Measurements from ENCODE around the gene HRH1. TPM values are rescaled to one million over a fixed set of nuclear protein-coding genes. Genes with fewer than 3 reads are reported as not detected.
"Not testable (repeated sequence)": the region's sequence is repeated elsewhere in the genome, so short reads cannot be mapped to it uniquely, and the experiment has no call there.

Gene HRH1
- total and polyA plus RNA-seq, 2 donors = 1.6 to 2.4 TPM

DNA sequence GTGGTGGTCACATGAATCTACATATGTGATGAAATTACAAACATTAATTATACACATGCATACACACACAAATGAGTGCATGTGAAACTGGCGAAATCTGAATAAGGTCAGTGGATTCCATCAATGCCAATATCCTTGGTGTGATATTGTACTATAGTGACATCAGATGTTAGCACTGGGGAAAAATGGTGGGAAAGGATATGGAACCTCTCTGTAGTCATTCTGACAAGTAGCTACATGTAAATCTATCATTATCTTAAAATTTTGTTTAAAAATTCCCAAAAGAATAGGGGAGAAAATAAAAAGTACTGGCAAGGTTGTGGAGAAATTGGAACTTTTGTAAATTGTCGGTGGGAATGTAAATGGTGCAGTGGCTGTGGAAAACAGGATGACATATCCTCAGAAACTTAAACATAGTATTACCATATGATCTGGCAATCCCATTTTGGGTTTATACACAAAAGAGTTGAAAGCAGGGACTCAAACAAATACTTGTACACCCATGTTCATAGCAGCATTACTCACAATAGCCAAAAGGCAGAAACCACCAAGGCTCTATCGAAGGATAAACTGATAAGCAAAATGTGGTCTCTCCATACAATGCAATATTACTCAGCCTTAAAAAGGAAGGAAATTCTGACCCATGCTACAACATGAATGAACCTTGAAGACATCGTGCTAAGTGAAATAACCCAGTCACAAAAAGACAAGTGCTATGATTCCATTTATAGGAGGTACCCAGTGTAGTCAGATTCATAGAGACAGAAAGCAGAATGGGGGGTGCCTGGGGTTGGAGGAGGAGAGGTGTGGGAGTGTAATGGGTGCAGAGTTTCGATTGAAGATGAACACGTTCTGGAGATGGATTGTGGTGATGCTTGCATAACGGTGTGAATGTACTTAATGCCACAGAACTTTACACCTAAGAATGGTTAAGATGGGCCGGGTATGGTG lies 25.3 kb upstream of the HRH1 start:
- H3K9me3 ChIP-seq (ENCODE audit: control insufficient read depth in 2 of 2, insufficient read depth in 1 of 2, low read length in 1 of 2) = no peaks in the 10 kb centered on the region
- H3K27ac ChIP-seq (ENCODE audit: low read depth in 1 of 2, low read length in 1 of 2) = no peak overlapping the region
- no peaks in the 10 kb centered on the region for H3K4me1 ChIP-seq (ENCODE audit: control insufficient read depth in 2 of 2, insufficient read depth in 2 of 2, low read length in 2 of 2)
- DNase-seq (ENCODE audit: low read depth in 6 of 9, low spot score in 9 of 9) = no peak
- no peaks in the 10 kb centered on the region for H3K36me3 ChIP-seq (ENCODE audit: control insufficient read depth in 2 of 2, insufficient read depth in 2 of 2, low read length in 1 of 2)
- no peaks in the 10 kb centered on the region for H3K27me3 ChIP-seq (ENCODE audit: control insufficient read depth in 2 of 2, insufficient read depth in 1 of 2, low read length in 1 of 2)
- no peak overlapping the region for H3K4me3 ChIP-seq (ENCODE audit: low read length in 2 of 2)
- whole genome bisulfite sequencing = 93% methylated on average over 8 of the region's 8 CpGs

DNA sequence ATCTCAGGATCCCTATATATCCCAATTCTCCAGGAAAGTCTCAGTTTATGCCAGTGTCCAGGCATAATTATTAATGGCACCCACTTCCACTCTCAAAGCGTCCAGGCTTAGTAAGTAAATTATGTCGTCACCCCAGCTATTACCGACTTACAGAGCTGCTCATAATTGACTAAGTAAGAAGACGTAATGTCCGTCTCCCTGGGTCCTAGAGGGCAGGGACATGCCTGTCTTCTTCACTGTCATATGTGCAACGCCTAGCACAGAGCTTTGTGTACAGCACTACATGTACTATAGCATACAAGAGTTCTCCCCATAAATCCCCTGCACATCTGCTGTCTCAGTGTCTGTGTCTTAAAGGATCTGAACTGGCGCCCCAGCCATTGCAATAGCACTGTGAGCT lies 23.9 kb upstream of the HRH1 start:
- H3K9me3 ChIP-seq (ENCODE audit: control insufficient read depth in 2 of 2, insufficient read depth in 1 of 2, low read length in 1 of 2) = no peaks in the 10 kb centered on the region
- WGBS = 97% methylated on average over 7 of the region's 7 CpGs
- no peaks in the 10 kb centered on the region for H3K36me3 ChIP-seq (ENCODE audit: control insufficient read depth in 2 of 2, insufficient read depth in 2 of 2, low read length in 1 of 2)
- H3K4me3 ChIP-seq (ENCODE audit: low read length in 2 of 2) = no peak overlapping the region
- no peaks in the 10 kb centered on the region for H3K27me3 ChIP-seq (ENCODE audit: control insufficient read depth in 2 of 2, insufficient read depth in 1 of 2, low read length in 1 of 2)
- DNase-seq (ENCODE audit: low read depth in 6 of 9, low spot score in 9 of 9) = no peak
- no peak overlapping the region for H3K27ac ChIP-seq (ENCODE audit: low read depth in 1 of 2, low read length in 1 of 2)
- no peaks in the 10 kb centered on the region for H3K4me1 ChIP-seq (ENCODE audit: control insufficient read depth in 2 of 2, insufficient read depth in 2 of 2, low read length in 2 of 2)

DNA sequence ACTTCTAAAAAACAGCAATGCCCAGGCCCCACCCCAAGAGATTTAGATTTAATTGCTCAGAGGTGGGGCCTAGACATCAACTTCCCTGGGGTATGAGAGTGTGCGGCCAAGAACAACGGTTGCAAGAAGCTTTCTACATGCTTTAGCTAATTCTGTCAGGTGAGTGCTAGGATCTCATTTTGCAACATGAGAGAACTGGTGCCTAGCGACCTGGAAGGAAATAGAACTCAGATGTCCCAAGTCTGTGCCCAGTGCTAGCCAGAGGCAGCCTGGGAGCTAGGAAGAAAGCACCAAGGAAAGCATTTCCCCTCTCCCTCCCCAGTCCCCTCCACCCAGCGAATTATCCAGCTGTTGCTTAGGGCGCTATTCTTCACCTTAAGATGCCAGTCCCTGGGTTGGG lies 22.9 kb upstream of the HRH1 start:
- Histone ChIP-seq H3K36me3 (ENCODE audit: control insufficient read depth in 2 of 2, insufficient read depth in 2 of 2, low read length in 1 of 2) (no peaks in the 10 kb centered on the region), H3K9me3 (ENCODE audit: control insufficient read depth in 2 of 2, insufficient read depth in 1 of 2, low read length in 1 of 2) (no peaks in the 10 kb centered on the region), H3K4me3 (ENCODE audit: low read length in 2 of 2) (no peak overlapping the region), H3K27ac (ENCODE audit: low read depth in 1 of 2, low read length in 1 of 2) (peak overlapping the region in 1 of 2 donors; percentile 13), H3K27me3 (ENCODE audit: control insufficient read depth in 2 of 2, insufficient read depth in 1 of 2, low read length in 1 of 2) (no peaks in the 10 kb centered on the region), H3K4me1 (ENCODE audit: control insufficient read depth in 2 of 2, insufficient read depth in 2 of 2, low read length in 2 of 2) (no peaks in the 10 kb centered on the region)
- DNase-seq (ENCODE audit: low read depth in 6 of 9, low spot score in 9 of 9) = no peak
- 91% methylated on average over 5 of the region's 5 CpGs for WGBS

DNA sequence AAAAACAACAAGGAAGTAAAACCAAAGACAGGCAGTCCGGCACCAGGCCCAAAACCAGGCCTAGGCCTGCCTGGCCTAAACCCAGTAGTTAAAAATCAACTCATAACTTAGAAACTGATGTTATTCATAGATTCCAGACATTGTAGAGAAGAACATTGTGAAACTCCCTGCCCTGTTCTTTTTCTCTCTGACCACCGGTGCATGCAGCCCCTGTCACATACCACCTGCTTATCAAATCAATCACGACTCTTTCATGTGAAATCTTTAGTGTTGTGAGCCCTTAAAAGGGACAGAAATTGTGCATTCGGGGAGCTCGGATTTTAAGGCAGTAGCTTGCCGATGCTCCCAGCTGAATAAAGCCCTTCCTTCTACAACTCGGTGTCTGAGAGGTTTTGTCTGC lies 22.4 kb upstream of the HRH1 start:
- not testable (repeated sequence) for H3K36me3 ChIP-seq (ENCODE audit: control insufficient read depth in 2 of 2, insufficient read depth in 2 of 2, low read length in 1 of 2); H3K9me3 ChIP-seq (ENCODE audit: control insufficient read depth in 2 of 2, insufficient read depth in 1 of 2, low read length in 1 of 2); H3K4me3 ChIP-seq (ENCODE audit: low read length in 2 of 2); H3K27me3 ChIP-seq (ENCODE audit: control insufficient read depth in 2 of 2, insufficient read depth in 1 of 2, low read length in 1 of 2); DNase-seq (ENCODE audit: low read depth in 6 of 9, low spot score in 9 of 9); H3K27ac ChIP-seq (ENCODE audit: low read depth in 1 of 2, low read length in 1 of 2); H3K4me1 ChIP-seq (ENCODE audit: control insufficient read depth in 2 of 2, insufficient read depth in 2 of 2, low read length in 2 of 2)
- 94% methylated on average over 7 of the region's 7 CpGs for WGBS

DNA sequence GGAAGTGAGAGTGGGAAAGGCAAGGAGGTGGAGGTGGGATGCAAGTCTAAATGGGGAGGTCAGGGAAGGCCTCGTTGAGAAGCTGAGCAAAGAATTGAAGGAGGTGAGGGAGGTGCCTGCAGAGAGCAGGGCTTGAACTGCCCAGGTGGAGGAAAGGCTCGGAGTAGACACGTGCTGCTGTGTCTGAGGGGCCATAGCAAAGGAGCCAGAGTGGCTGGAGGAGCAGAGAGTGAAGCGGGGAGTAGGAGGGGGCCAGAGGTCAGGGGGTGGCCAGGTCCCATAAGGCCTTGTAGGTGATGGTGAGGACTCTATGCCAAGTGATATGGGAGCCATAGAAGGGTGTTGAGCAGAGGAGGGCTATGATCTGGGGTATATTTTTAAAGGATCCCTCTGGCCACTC lies 21.4 kb upstream of the HRH1 start:
- Histone ChIP-seq H3K4me1 (ENCODE audit: control insufficient read depth in 2 of 2, insufficient read depth in 2 of 2, low read length in 2 of 2) (no peaks in the 10 kb centered on the region), H3K27me3 (ENCODE audit: control insufficient read depth in 2 of 2, insufficient read depth in 1 of 2, low read length in 1 of 2) (no peaks in the 10 kb centered on the region), H3K4me3 (ENCODE audit: low read length in 2 of 2) (no peak overlapping the region), H3K36me3 (ENCODE audit: control insufficient read depth in 2 of 2, insufficient read depth in 2 of 2, low read length in 1 of 2) (no peaks in the 10 kb centered on the region), H3K27ac (ENCODE audit: low read depth in 1 of 2, low read length in 1 of 2) (no peak overlapping the region), H3K9me3 (ENCODE audit: control insufficient read depth in 2 of 2, insufficient read depth in 1 of 2, low read length in 1 of 2) (no peaks in the 10 kb centered on the region)
- WGBS = 97% methylated on average over 4 of the region's 4 CpGs
- DNase-seq (ENCODE audit: low read depth in 6 of 9, low spot score in 9 of 9) = no peak

DNA sequence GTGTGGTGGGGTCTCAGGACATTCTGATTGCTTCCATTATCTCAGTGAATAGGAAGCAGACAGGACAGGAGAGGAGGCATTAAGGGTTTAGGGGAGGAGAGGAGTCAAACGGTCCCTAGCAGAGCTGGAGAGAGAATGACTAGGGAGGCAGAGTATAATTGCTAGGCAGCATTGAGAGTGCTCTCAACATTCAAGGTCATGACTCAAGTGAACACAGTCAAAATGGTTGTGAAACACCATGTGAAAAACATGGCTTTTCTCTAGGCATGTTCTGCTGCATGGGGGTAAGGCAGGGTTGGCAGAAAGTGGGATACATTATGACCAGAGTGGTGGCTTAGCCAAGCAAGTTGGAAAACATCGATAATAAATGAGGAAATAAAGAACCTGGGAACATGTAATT lies 19.5 kb upstream of the HRH1 start:
- H3K9me3 ChIP-seq (ENCODE audit: control insufficient read depth in 2 of 2, insufficient read depth in 1 of 2, low read length in 1 of 2) = no peaks in the 10 kb centered on the region
- no peaks in the 10 kb centered on the region for H3K27me3 ChIP-seq (ENCODE audit: control insufficient read depth in 2 of 2, insufficient read depth in 1 of 2, low read length in 1 of 2)
- H3K27ac ChIP-seq (ENCODE audit: low read depth in 1 of 2, low read length in 1 of 2) = no peak overlapping the region
- H3K36me3 ChIP-seq (ENCODE audit: control insufficient read depth in 2 of 2, insufficient read depth in 2 of 2, low read length in 1 of 2) = no peaks in the 10 kb centered on the region
- H3K4me1 ChIP-seq (ENCODE audit: control insufficient read depth in 2 of 2, insufficient read depth in 2 of 2, low read length in 2 of 2) = no peaks in the 10 kb centered on the region
- no peak for DNase-seq (ENCODE audit: low read depth in 6 of 9, low spot score in 9 of 9)
- WGBS = 93% methylated on average over 2 of the region's 2 CpGs
- no peak overlapping the region for H3K4me3 ChIP-seq (ENCODE audit: low read length in 2 of 2)

DNA sequence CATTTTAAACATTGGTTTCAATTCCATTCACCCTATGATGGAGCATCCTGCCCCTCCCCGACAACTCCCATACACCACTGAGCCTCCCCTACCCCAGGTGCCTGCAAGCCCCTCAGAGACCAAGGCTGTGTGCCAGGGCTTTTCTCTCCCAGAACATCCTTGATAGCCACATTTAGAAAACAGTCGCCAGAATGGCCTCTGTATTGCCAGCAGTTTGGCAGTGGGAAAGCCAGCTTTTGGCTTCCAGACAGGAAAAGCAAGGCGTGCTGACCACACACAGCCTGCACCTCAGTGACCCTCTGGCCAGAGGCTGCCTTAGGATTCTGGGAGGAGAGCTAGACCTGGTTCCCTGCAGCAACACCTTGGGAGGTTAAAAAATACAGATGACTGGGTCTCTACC lies 18.2 kb upstream of the HRH1 start:
- no peak for DNase-seq (ENCODE audit: low read depth in 6 of 9, low spot score in 9 of 9)
- WGBS = 98% methylated on average over 3 of the region's 3 CpGs
- no peak overlapping the region for H3K4me3 ChIP-seq (ENCODE audit: low read length in 2 of 2)
- no peaks in the 10 kb centered on the region for H3K27me3 ChIP-seq (ENCODE audit: control insufficient read depth in 2 of 2, insufficient read depth in 1 of 2, low read length in 1 of 2)
- H3K27ac ChIP-seq (ENCODE audit: low read depth in 1 of 2, low read length in 1 of 2) = peak overlapping the region in 1 of 2 donors; percentile 8
- H3K4me1 ChIP-seq (ENCODE audit: control insufficient read depth in 2 of 2, insufficient read depth in 2 of 2, low read length in 2 of 2) = peaks cover 0 to 10% of the 10 kb centered on the region in 2 donors
- no peaks in the 10 kb centered on the region for H3K36me3 ChIP-seq (ENCODE audit: control insufficient read depth in 2 of 2, insufficient read depth in 2 of 2, low read length in 1 of 2)
- H3K9me3 ChIP-seq (ENCODE audit: control insufficient read depth in 2 of 2, insufficient read depth in 1 of 2, low read length in 1 of 2) = no peaks in the 10 kb centered on the region

DNA sequence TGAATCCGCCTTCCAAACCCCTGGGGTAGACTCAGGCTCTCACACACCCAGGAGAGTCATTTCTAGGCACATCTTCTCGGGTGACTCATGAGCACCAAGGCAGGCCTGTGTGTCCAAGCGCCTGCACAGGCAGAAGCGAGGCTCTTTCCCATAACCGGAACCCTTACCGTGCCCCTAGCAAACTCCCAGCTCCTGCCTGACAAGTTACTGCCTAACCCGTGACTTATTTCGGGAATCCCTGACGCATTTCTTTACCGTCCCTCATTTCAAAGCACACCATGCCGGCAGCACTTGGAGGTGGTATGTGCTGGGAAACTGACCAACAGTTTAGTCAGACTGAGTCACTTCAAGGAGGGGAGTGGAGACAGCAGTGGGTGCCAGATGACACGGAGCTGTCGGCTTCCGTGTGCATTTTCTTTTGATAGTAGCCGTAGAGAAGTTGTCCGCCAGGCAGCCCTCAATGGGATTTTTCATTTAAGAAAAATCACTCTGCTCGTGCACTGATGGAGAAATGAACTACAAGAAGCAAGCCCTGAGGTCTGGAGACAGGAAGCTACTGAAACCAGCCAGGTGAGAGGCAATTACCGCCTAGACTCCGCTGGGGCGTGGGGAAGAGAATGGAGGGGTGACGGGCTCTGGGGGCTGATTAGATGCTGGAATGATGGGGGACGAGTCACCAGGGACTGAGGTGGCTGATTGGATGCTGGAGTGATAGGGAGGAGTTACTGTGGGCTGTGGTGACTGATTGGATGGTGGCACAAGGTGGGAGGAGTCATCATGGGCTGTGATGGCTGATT lies 17.3 kb upstream of the HRH1 start:
- no peaks in the 10 kb centered on the region for H3K9me3 ChIP-seq (ENCODE audit: control insufficient read depth in 2 of 2, insufficient read depth in 1 of 2, low read length in 1 of 2)
- no peaks in the 10 kb centered on the region for H3K36me3 ChIP-seq (ENCODE audit: control insufficient read depth in 2 of 2, insufficient read depth in 2 of 2, low read length in 1 of 2)
- peaks cover 0 to 10% of the 10 kb centered on the region in 2 donors for H3K4me1 ChIP-seq (ENCODE audit: control insufficient read depth in 2 of 2, insufficient read depth in 2 of 2, low read length in 2 of 2)
- H3K27ac ChIP-seq (ENCODE audit: low read depth in 1 of 2, low read length in 1 of 2) = peak overlapping the region in 1 of 2 donors; percentile 46
- H3K4me3 ChIP-seq (ENCODE audit: low read length in 2 of 2) = no peak overlapping the region
- WGBS = 94% methylated on average over 22 of the region's 22 CpGs
- no peak for DNase-seq (ENCODE audit: low read depth in 6 of 9, low spot score in 9 of 9)
- no peaks in the 10 kb centered on the region for H3K27me3 ChIP-seq (ENCODE audit: control insufficient read depth in 2 of 2, insufficient read depth in 1 of 2, low read length in 1 of 2)

DNA sequence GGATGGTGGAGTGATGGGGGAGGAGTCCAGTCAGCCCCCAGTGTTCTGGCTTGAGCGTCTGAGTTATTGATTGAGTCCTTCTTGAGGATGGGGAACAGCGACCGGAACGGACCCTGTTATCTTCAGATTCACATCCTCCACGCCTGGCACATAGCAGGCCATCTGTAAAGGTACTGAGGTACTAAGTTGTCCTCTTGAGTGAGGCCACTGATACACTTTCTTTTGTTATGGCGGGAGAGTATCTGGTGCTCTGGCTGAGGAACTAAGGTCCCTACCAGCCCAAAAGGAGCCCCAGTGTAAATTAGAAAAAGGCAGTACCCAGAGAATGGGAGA lies 16.7 kb upstream of the HRH1 start:
- no peak overlapping the region for H3K4me3 ChIP-seq (ENCODE audit: low read length in 2 of 2)
- no peak for DNase-seq (ENCODE audit: low read depth in 6 of 9, low spot score in 9 of 9)
- 92% methylated on average over 6 of the region's 6 CpGs for WGBS
- H3K27ac ChIP-seq (ENCODE audit: low read depth in 1 of 2, low read length in 1 of 2) = peak overlapping the region in 1 of 2 donors; percentile 46
- H3K4me1 ChIP-seq (ENCODE audit: control insufficient read depth in 2 of 2, insufficient read depth in 2 of 2, low read length in 2 of 2) = peaks cover 0 to 10% of the 10 kb centered on the region in 2 donors
- H3K27me3 ChIP-seq (ENCODE audit: control insufficient read depth in 2 of 2, insufficient read depth in 1 of 2, low read length in 1 of 2) = no peaks in the 10 kb centered on the region
- no peaks in the 10 kb centered on the region for H3K36me3 ChIP-seq (ENCODE audit: control insufficient read depth in 2 of 2, insufficient read depth in 2 of 2, low read length in 1 of 2)
- no peaks in the 10 kb centered on the region for H3K9me3 ChIP-seq (ENCODE audit: control insufficient read depth in 2 of 2, insufficient read depth in 1 of 2, low read length in 1 of 2)

Data from thymus (tissue), 11 donors.